H1 (cell line): ENCODE results near the gene KCNIP2. TPM values are rescaled to one million over a fixed set of nuclear protein-coding genes. Genes with fewer than 3 reads are reported as not detected.

Experiments
- HDAC6 ChIP-seq: IDR thresholded peaks from one replicate; pipeline ENCODE4 v1.7.1; 2012; ENCODE audit warnings: low read depth, mild to moderate bottlenecking, inconsistent platforms, low read length, moderate library complexity
- polyA plus RNA-seq, 7 experiments: library from polyadenylated mRNA; depleted of rRNA in 3 of 7; stranded (reverse) in 5 of 7; unstranded in 2 of 7; fragments of >200 nt in 5 of 7; fragments of 200-250 nt in 2 of 7; gene quantifications; 1 replicate in 5 of 7; 2 replicates in 1 of 7; 4 replicates in 1 of 7; pipeline versions ENCODE4 v1.2.1 to v1.2.3, GENCODE V29; 2011 to 2013; ENCODE audit warnings: missing spikeins in 2 of 7, mixed read lengths in 2 of 7
- total RNA-seq: library from RNA; stranded (reverse); fragmentation: NEBNext Ultra II Directional; extraction: Animal tissue kit (Norgen Biotek cat#: 25700); gene quantifications from 2 replicates; pipeline ENCODE4 v1.2.1, GENCODE V29; 2021

The KCNIP2 gene
- total and polyA plus RNA-seq, 2 of the 8 experiments (the other 6 are each of a cell fraction or from before 2014, with no cell fraction given), result 2.7 to 6.0 TPM

DNA sequence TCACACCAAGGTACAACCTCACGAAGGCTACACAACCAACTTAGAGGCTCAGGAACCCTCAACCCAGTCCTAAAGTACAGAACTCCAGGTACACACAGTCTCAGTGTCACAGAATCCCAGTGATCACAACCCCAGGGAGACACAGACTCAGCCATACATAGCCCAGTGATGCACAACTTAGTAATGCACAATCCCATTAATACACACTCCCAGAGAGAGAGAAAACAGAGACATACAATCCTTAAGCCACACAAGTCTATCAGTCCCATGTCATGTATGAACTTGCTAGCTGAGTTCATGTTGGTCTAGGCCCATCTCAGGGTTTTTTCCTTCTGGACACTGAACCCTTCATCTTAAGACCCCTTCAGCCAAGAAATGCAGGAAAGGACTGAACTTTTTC lies 4.6 kb downstream of the KCNIP2 start (continued):
- no peak for TF ChIP-seq HDAC6
